Measurements from ENCODE around the gene REEP6.
A peak's percentile ranks its signal among the peaks of the same experiment; 100 is the strongest.

Gene REEP6

GRCh38 chr19:1467215-1467489 is 23.8 kb upstream of the REEP6 start:
- DNase-seq (ENCODE audit: low spot score), result no peak
- TF ChIP-seq CTCF (IDR thresholded peaks at IDR 0.05; ENCODE audit: extremely low read depth, missing control alignments), result no peak

- no peak for TF ChIP-seq CTCF (IDR thresholded peaks at IDR 0.05; ENCODE audit: extremely low read depth, missing control alignments)
- DNase-seq (ENCODE audit: low spot score), result no peak
Observed at GRCh38 chr19:1467490-1468273, 23.3 kb upstream of the REEP6 start.

GRCh38 chr19:1468274-1468820 is 22.6 kb upstream of the REEP6 start:
- no peak for TF ChIP-seq CTCF (IDR thresholded peaks at IDR 0.05; ENCODE audit: extremely low read depth, missing control alignments)
- no peak for DNase-seq (ENCODE audit: low spot score)

- DNase-seq (ENCODE audit: low spot score), result peak; percentile 79
- no peak for TF ChIP-seq CTCF (IDR thresholded peaks at IDR 0.05; ENCODE audit: extremely low read depth, missing control alignments)
Observed at GRCh38 chr19:1468821-1469254, 22.1 kb upstream of the REEP6 start.

- TF ChIP-seq CTCF (IDR thresholded peaks at IDR 0.05; ENCODE audit: extremely low read depth, missing control alignments), result no peak
- DNase-seq (ENCODE audit: low spot score), result no peak
Observed at GRCh38 chr19:1469255-1470054, 21.5 kb upstream of the REEP6 start.

GRCh38 chr19:1470055-1470304 is 21.0 kb upstream of the REEP6 start:
- no peak for DNase-seq (ENCODE audit: low spot score)
- no peak for TF ChIP-seq CTCF (IDR thresholded peaks at IDR 0.05; ENCODE audit: extremely low read depth, missing control alignments)

GRCh38 chr19:1470305-1471009 is 20.5 kb upstream of the REEP6 start:
- TF ChIP-seq CTCF (IDR thresholded peaks at IDR 0.05; ENCODE audit: extremely low read depth, missing control alignments), result no peak
- DNase-seq (ENCODE audit: low spot score), result peak; percentile 89

Measured in GM20000 (cell line).